Liver (tissue), 3 donors: ENCODE results near the gene C9orf72.

Experiments
- CTCF ChIP-seq: fragments of 150-350 bp; IDR thresholded peaks from 2 replicates; pipeline ENCODE4 v1.5.1; 2017; ENCODE audit warnings: improper control_type of control experiment, low read depth, low read length; ENCODE audit not compliant: missing input control
- GABPA ChIP-seq, 2 donors: IDR thresholded peaks in 1 of 2; conservative IDR thresholded peaks in 1 of 2; 2 replicates each; pipeline ENCODE4 v1.6.1; 2016; ENCODE audit warnings: antibody characterized with exemption in 2 of 2, mild to moderate bottlenecking in 1 of 2, moderate library complexity in 1 of 2
- NR2F2 ChIP-seq: IDR thresholded peaks from 2 replicates; pipeline ENCODE4 v1.6.1; 2016; ENCODE audit warnings: antibody characterized with exemption
- RAD21 ChIP-seq, 2 donors: IDR thresholded peaks; 2 replicates each; pipeline ENCODE4 v1.6.1; 2016; ENCODE audit warnings: antibody characterized with exemption in 2 of 2, mild to moderate bottlenecking in 2 of 2
- REST ChIP-seq: IDR thresholded peaks from 2 replicates; pipeline ENCODE4 v1.6.1; 2016; ENCODE audit warnings: antibody characterized with exemption, mild to moderate bottlenecking
- TAF1 ChIP-seq: conservative IDR thresholded peaks from 2 replicates; pipeline ENCODE4 v1.6.1; 2016; ENCODE audit warnings: antibody characterized with exemption, mild to moderate bottlenecking
- YY1 ChIP-seq: IDR thresholded peaks from 2 replicates; pipeline ENCODE4 v1.6.1; 2016; ENCODE audit warnings: antibody characterized with exemption, mild to moderate bottlenecking
- ZBTB33 ChIP-seq: IDR thresholded peaks from 2 replicates; pipeline ENCODE4 v1.6.1; 2016; ENCODE audit warnings: antibody characterized with exemption
- donor health status: healthy.
- donor health status: healthy.

GRCh38 chr9:27549196-27549755 lies 24.0 kb downstream of the C9orf72 start:
- no peak for TF ChIP-seq REST
- no peak for TF ChIP-seq TAF1
- no peak for TF ChIP-seq YY1
- no peak for TF ChIP-seq CTCF
- TF ChIP-seq RAD21 (IDR thresholded peaks at IDR 0.05), result no peak
- TF ChIP-seq GABPA (IDR thresholded peaks at IDR 0.05 in 1 of 2, conservative IDR thresholded peaks at IDR 0.05 in 1 of 2), result no peak
- TF ChIP-seq NR2F2, result no peak
- TF ChIP-seq ZBTB33, result no peak
